HepG2 (cell line): ENCODE measurements around the gene CERS1. TPM values are rescaled to one million over a fixed set of nuclear protein-coding genes. Genes with fewer than 3 reads are reported as not detected.
A peak's percentile ranks its signal among the peaks of the same experiment; 100 is the strongest.

Experiments
- DDIT3 ChIP-seq: sonication (generic); formaldehyde crosslinking; IDR thresholded peaks from 2 replicates; pipeline ENCODE4 v1.4.0; 2020; ENCODE audit warnings: mild to moderate bottlenecking, missing genetic modification reagents
- EEA1 ChIP-seq: sonication (generic); formaldehyde crosslinking; IDR thresholded peaks from 2 replicates; pipeline ENCODE4 v1.5.1; 2020; ENCODE audit warnings: mild to moderate bottlenecking, missing genetic modification reagents, borderline replicate concordance
- FIP1L1 ChIP-seq: fragments of 200-400 bp; formaldehyde crosslinking; IDR thresholded peaks from 2 replicates; pipeline ENCODE4 v1.6.1; 2018; ENCODE audit warnings: low read depth, mild to moderate bottlenecking, low read length, moderate library complexity, borderline replicate concordance; ENCODE audit not compliant: insufficient read depth
- HNRNPL ChIP-seq: fragments of 200-400 bp; formaldehyde crosslinking; IDR thresholded peaks from 2 replicates; pipeline ENCODE4 v1.6.1; 2017; ENCODE audit warnings: mild to moderate bottlenecking, low read depth, low read length
- KAT7 ChIP-seq: IDR thresholded peaks from 2 replicates; pipeline ENCODE4 v1.6.1; 2018; ENCODE audit warnings: borderline replicate concordance, missing compliant biosample characterization
- NAIF1 ChIP-seq: sonication (generic); formaldehyde crosslinking; IDR thresholded peaks from 2 replicates; pipeline ENCODE4 v1.5.0; 2020; ENCODE audit warnings: mild to moderate bottlenecking, missing genetic modification reagents, borderline replicate concordance
- NONO ChIP-seq, 2 experiments: fragments of 450-650 bp in 1 of 2; sonication (generic) in 1 of 2; formaldehyde crosslinking in 1 of 2; IDR thresholded peaks in 1 of 2; conservative IDR thresholded peaks in 1 of 2; 2 replicates each; pipeline versions ENCODE4 v1.6.1 to v1.8.0; 2017 to 2022; ENCODE audit warnings: mild to moderate bottlenecking in 1 of 2, missing genetic modification reagents in 1 of 2, moderate library complexity in 1 of 2
- PITX1 ChIP-seq: sonication (generic); formaldehyde crosslinking; IDR thresholded peaks from 2 replicates; pipeline ENCODE4 v1.5.1; 2020; ENCODE audit warnings: mild to moderate bottlenecking, missing genetic modification reagents
- PPARG ChIP-seq: conservative IDR thresholded peaks from 2 replicates; pipeline ENCODE4 v1.6.1; 2016; ENCODE audit warnings: missing biosample characterization, missing genetic modification reagents
- TGIF2 ChIP-seq: IDR thresholded peaks from 2 replicates; pipeline ENCODE4 v1.6.1; 2016; ENCODE audit warnings: control low read depth, missing compliant biosample characterization
- ZBTB34 ChIP-seq: sonication (generic); formaldehyde crosslinking; IDR thresholded peaks from 2 replicates; pipeline ENCODE4 v1.8.0; 2022; ENCODE audit warnings: mild to moderate bottlenecking, missing genetic modification reagents
- ZKSCAN5 ChIP-seq: sonication (generic); formaldehyde crosslinking; IDR thresholded peaks from 2 replicates; pipeline ENCODE4 v1.5.1; 2020; ENCODE audit warnings: mild to moderate bottlenecking, missing genetic modification reagents
- ZMAT5 ChIP-seq: sonication (generic); formaldehyde crosslinking; IDR thresholded peaks from 2 replicates; pipeline ENCODE4 v1.5.0; 2020; ENCODE audit warnings: mild to moderate bottlenecking, low read depth, missing genetic modification reagents, borderline replicate concordance
- ZNF160 ChIP-seq: sonication (generic); formaldehyde crosslinking; IDR thresholded peaks from 2 replicates; pipeline ENCODE4 v1.8.0; 2022; ENCODE audit warnings: mild to moderate bottlenecking, inconsistent platforms, missing genetic modification reagents
- ZNF224 ChIP-seq: sonication (generic); formaldehyde crosslinking; IDR thresholded peaks from 2 replicates; pipeline ENCODE4 v1.5.0; 2020; ENCODE audit warnings: mild to moderate bottlenecking, missing genetic modification reagents
- ZNF501 ChIP-seq: sonication (generic); formaldehyde crosslinking; IDR thresholded peaks from 2 replicates; pipeline ENCODE4 v1.5.1; 2020; ENCODE audit warnings: mild to moderate bottlenecking, moderate library complexity, missing genetic modification reagents
- polyA plus RNA-seq, 8 experiments: library from polyadenylated mRNA; depleted of rRNA in 3 of 8; stranded (reverse) in 7 of 8; unstranded in 1 of 8; fragments of >200 nt; fragmentation: Illumina TruSeq in 4 of 8; extraction: Trizol in 4 of 8; gene quantifications; 2 replicates each; pipeline versions ENCODE4 v1.2.1 to v1.2.3, GENCODE V29; 2011 to 2016; ENCODE audit warnings: low read depth in 4 of 8, missing spikeins in 1 of 8, mixed read lengths in 1 of 8; ENCODE audit not compliant: insufficient read depth in 1 of 8
- total RNA-seq, 5 experiments: library from RNA; depleted of rRNA; stranded (reverse); fragments of >200 nt; fragmentation: Illumina TruSeq; extraction: Trizol; gene quantifications; 2 replicates each; pipeline ENCODE4 v1.2.3, GENCODE V29; 2016; ENCODE audit warnings: low read depth in 1 of 5
- TF ChIP-seq, protein P1 (sequence below): sonication (generic); formaldehyde crosslinking; IDR thresholded peaks from 2 replicates; pipeline ENCODE4 v1.4.0; 2020; ENCODE audit warnings: missing genetic modification reagents
- TF ChIP-seq, protein P2 (sequence below): sonication (generic); formaldehyde crosslinking; IDR thresholded peaks from 2 replicates; pipeline ENCODE4 v1.4.0; 2020; ENCODE audit warnings: missing genetic modification reagents, borderline replicate concordance
- TF ChIP-seq, protein P3 (sequence below): sonication (generic); formaldehyde crosslinking; IDR thresholded peaks from 2 replicates; pipeline ENCODE4 v1.8.1; 2023; ENCODE audit warnings: missing genetic modification reagents, mild to moderate bottlenecking, borderline replicate concordance

CERS1 gene
- total and polyA plus RNA-seq, 2 of the 13 experiments (the other 11 are each of a cell fraction or from before 2014, with no cell fraction given) = 4.6 to 9.8 TPM

DNA sequence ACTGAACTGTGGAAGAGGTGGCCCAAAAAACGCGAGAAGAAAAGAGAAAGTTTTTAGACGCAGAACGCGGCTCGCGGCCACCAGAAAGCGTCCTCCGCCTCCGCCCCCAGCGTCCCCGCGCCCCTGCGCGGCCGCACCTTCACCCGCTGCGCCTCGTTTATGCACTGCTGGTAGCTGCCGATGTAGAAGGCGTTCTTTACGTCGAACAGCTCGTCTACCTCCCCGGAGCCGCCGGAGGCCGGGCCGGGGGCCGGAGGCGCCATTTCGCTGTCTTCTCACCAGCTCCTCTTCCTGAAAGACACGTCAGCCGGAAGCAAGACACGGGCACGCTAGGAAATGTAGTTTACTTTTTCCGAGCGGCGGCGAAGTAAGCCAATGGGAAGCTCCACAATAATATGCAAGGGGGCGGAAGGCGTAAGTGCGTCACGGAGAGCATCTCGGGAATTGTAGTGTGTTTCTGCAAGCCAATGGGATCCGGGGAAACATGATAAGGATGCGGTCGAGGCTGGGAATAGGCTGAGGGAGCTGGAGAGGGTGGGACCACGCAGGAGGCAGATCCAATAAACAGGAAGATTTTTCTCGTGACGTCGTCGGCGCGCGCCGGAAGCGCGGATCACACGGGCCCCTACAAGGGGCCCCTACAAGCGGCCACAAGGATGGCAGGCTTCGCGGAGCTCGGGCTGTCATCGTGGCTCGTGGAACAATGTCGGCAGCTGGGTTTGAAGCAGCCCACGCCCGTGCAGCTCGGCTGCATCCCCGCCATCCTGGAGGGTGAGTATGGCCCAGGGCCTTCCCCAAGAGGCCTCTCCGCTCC, 23.3 kb upstream of the CERS1 start, which contains the start of the genes COPE and DDX49 (continued):
- TF ChIP-seq, protein P1, sequence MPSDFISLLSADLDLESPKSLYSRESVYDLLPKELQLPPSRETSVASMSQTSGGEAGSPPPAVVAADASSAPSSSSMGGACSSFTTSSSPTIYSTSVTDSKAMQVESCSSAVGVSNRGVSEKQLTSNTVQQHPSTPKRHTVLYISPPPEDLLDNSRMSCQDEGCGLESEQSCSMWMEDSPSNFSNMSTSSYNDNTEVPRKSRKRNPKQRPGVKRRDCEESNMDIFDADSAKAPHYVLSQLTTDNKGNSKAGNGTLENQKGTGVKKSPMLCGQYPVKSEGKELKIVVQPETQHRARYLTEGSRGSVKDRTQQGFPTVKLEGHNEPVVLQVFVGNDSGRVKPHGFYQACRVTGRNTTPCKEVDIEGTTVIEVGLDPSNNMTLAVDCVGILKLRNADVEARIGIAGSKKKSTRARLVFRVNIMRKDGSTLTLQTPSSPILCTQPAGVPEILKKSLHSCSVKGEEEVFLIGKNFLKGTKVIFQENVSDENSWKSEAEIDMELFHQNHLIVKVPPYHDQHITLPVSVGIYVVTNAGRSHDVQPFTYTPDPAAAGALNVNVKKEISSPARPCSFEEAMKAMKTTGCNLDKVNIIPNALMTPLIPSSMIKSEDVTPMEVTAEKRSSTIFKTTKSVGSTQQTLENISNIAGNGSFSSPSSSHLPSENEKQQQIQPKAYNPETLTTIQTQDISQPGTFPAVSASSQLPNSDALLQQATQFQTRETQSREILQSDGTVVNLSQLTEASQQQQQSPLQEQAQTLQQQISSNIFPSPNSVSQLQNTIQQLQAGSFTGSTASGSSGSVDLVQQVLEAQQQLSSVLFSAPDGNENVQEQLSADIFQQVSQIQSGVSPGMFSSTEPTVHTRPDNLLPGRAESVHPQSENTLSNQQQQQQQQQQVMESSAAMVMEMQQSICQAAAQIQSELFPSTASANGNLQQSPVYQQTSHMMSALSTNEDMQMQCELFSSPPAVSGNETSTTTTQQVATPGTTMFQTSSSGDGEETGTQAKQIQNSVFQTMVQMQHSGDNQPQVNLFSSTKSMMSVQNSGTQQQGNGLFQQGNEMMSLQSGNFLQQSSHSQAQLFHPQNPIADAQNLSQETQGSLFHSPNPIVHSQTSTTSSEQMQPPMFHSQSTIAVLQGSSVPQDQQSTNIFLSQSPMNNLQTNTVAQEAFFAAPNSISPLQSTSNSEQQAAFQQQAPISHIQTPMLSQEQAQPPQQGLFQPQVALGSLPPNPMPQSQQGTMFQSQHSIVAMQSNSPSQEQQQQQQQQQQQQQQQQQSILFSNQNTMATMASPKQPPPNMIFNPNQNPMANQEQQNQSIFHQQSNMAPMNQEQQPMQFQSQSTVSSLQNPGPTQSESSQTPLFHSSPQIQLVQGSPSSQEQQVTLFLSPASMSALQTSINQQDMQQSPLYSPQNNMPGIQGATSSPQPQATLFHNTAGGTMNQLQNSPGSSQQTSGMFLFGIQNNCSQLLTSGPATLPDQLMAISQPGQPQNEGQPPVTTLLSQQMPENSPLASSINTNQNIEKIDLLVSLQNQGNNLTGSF (CRISPR knock-in tag) = no peak
- TF ChIP-seq DDIT3 (CRISPR knock-in tag) (no peak), EEA1 (CRISPR knock-in tag) (no peak), HNRNPL (0 out of 2 replicates have a peak, but pooled peaks have one; percentile 17), PITX1 (CRISPR knock-in tag) (peak; percentile 47; the same call in 1 of the 2 replicates), ZNF224 (CRISPR knock-in tag) (no peak), ZBTB34 (CRISPR knock-in tag) (no peak), FIP1L1 (no peak), PPARG (CRISPR knock-in tag) (no peak), ZNF501 (CRISPR knock-in tag) (peak; percentile 90), ZKSCAN5 (no peak), ZMAT5 (CRISPR knock-in tag) (no peak), KAT7 (CRISPR knock-in tag) (peak; percentile 30; the same call in 1 of the 2 replicates), ZNF160 (CRISPR knock-in tag) (no peak), TGIF2 (peak; percentile 96; the same call in 1 of the 2 replicates), NAIF1 (0 out of 2 replicates have a peak, but pooled peaks have one; percentile 70), NONO (IDR thresholded peaks at IDR 0.05) (no peak), NONO (CRISPR knock-in tag; conservative IDR thresholded peaks at IDR 0.05) (0 out of 2 replicates have a peak, but pooled peaks have one; percentile 25)
- TF ChIP-seq, protein P2, sequence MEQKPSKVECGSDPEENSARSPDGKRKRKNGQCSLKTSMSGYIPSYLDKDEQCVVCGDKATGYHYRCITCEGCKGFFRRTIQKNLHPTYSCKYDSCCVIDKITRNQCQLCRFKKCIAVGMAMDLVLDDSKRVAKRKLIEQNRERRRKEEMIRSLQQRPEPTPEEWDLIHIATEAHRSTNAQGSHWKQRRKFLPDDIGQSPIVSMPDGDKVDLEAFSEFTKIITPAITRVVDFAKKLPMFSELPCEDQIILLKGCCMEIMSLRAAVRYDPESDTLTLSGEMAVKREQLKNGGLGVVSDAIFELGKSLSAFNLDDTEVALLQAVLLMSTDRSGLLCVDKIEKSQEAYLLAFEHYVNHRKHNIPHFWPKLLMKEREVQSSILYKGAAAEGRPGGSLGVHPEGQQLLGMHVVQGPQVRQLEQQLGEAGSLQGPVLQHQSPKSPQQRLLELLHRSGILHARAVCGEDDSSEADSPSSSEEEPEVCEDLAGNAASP (CRISPR knock-in tag) = no peak; the same call in 1 of the 2 replicates
- TF ChIP-seq, protein P3, sequence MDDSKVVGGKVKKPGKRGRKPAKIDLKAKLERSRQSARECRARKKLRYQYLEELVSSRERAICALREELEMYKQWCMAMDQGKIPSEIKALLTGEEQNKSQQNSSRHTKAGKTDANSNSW = peak; percentile 31; the same call in 1 of the 2 replicates
